DMS153 treated with DMSO at 0.1 percent for 48 hours (cell line): Measurements from ENCODE around the gene KIAA1586.

Experiments used
- DNase-seq: peaks from one replicate; lab custom pipeline; 2025; ENCODE audit not compliant: unreplicated experiment; lab: John Stamatoyannopoulos, UW

The KIAA1586 gene

DNA sequence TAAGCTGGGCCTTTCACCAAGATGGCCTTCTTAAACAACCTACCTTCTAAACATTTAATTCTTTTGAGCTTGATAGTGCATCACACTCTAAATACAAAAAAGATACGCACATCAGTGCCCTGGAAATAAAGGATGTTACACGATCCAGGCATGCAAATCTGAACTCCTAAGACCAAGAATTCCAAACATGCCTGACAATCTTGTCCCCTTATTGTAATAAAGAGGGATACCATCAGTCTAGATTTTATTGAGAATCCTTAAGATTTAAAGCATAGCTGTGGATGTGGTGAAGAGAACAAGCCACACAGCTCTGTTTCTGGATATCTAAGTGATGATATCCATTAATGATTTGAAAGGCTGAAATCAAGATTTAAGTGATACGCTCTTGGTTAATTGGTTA is 56.5 kb downstream of the KIAA1586 start:
- no peak for DNase-seq

DNA sequence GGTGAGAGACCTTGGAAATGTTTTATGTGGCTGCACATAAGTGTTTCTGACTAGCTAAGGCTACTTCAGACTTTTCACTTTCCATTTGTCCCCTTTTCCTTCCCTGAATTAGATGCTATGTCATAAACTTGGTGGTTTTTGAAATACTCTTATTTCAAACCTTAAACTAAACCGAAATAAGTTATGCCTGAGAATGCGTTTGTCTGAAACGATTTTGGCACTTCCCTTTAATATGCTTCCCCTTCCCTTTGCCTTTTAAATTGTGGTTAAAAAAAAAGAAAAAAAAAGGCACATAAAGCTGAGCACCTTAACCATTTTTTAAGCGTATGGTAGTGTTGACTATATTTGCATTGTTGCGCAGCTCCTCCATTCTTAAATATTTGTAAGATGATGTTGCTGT is 57.8 kb downstream of the KIAA1586 start:
- DNase-seq = no peak
